Activated B cell treated with CpG ODN at 0.5 μM for 24 hours (primary cell): ENCODE measurements around the gene CD4. TPM values are rescaled to one million over a fixed set of nuclear protein-coding genes. Genes with fewer than 3 reads are reported as not detected.

Source experiments
- ATAC-seq: fragments of 200-7000 bp; cut with Tn5 transposase; one replicate; pipeline ENCODE4 v1.10.0; 2021; ENCODE audit warnings: low read depth, mild to moderate bottlenecking, moderate library complexity
- CTCF ChIA-PET: fragments of 350-600 bp; sonication (Branson Sonifier 250); formaldehyde crosslinking; loops from one replicate; lab custom pipeline; 2021; ENCODE audit warnings: antibody characterized with exemption; lab: Charles Lee
- POLR2A ChIA-PET: fragments of 350-600 bp; sonication (Branson Sonifier 250); formaldehyde crosslinking; loops from one replicate; lab custom pipeline; 2021; ENCODE audit warnings: antibody characterized with exemption; lab: Charles Lee
- DNase-seq: peaks from one replicate; pipeline ENCODE4 v3.0.0; 2022
- H3K27ac Mint-ChIP-seq: one replicate; pipeline ENCODE4 v1.8.0; 2020; ENCODE audit warnings: mixed read lengths
- H3K27me3 Mint-ChIP-seq: one replicate; pipeline ENCODE4 v1.8.0; 2021; ENCODE audit warnings: mixed read lengths
- H3K36me3 Mint-ChIP-seq: one replicate; pipeline ENCODE4 v1.8.0; 2021; ENCODE audit warnings: low read depth, mixed read lengths
- H3K4me1 Mint-ChIP-seq: one replicate; pipeline ENCODE4 v1.8.0; 2021; ENCODE audit warnings: mixed read lengths
- H3K4me3 Mint-ChIP-seq: one replicate; pipeline ENCODE4 v1.8.0; 2020; ENCODE audit warnings: mild to moderate bottlenecking, mixed read lengths
- H3K9me3 Mint-ChIP-seq: one replicate; pipeline ENCODE4 v1.8.0; 2020; ENCODE audit warnings: mixed read lengths
- intact Hi-C: fragments of 100-400 bp; cut with micrococcal nuclease; formaldehyde crosslinking; loops from one replicate; pipeline ENCODE4 v1.15.1; 2024
- total RNA-seq: library from RNA; stranded (reverse); gene quantifications from 2 replicates; pipeline ENCODE4 v1.2.3, GENCODE V29; 2022
- TF ChIP-seq, protein P1 (sequence below): fragments of 200-600 bp; IDR thresholded peaks from one replicate; pipeline ENCODE4 v1.8.0; 2022; ENCODE audit warnings: antibody characterized with exemption, mild to moderate bottlenecking

CD4 gene
- total RNA-seq, 1 donor from 2014 or later: 0.22 TPM

DNA sequence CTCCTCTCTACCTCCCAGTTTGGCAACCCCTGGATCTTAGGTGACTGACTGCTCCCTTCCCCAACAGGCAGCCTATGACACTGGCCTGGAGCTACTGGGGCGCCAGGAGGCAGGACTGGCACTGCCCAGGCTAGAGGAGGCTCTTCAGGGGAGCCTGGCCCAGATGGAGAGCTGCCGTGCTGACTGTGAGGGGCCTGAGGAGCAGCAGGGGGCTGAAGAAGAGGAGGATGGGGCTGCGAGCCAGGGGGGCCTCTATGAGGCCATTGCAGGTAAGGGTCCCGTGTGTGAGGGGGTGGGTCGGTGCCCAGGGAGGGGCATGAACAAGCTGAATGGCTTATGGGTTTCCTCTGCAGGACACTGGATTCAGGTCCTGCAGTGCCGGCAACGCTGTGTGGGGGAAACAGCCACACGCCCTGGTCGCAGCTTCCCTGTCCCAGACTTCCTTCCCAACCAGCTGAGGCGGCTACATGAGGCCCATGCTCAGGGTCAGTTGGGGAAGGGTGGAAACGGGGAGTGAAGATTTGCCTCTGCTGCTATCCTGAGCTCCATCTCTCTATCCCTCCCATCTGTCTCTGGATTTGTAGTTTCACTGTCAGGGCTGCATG, 41.1 kb downstream of the CD4 start:
- POLR2A ChIA-PET: interaction anchor here (1.2 kb wide), 1 partner anchor 21 kb away, joined by 3 read pairs; the partner anchor contains the start of gene USP5
- ATAC-seq (no peak), DNase-seq (no peak)
- Mint-ChIP-seq H3K4me3 (no peak overlapping the region), H3K27me3 (peaks cover 47% of the 10 kb centered on the region), H3K9me3 (no peaks in the 10 kb centered on the region), H3K4me1 (peaks cover 16% of the 10 kb centered on the region), H3K36me3 (no peaks in the 10 kb centered on the region), H3K27ac (no peak overlapping the region)
- CTCF ChIA-PET: interaction anchor here (1.5 to 1.7 kb wide), 2 partner anchors 10 to 63 kb away, joined by 3 to 5 read pairs; partner anchors contain the start of gene GNB3
- intact Hi-C loops: no loop called here
- TF ChIP-seq, protein P1, sequence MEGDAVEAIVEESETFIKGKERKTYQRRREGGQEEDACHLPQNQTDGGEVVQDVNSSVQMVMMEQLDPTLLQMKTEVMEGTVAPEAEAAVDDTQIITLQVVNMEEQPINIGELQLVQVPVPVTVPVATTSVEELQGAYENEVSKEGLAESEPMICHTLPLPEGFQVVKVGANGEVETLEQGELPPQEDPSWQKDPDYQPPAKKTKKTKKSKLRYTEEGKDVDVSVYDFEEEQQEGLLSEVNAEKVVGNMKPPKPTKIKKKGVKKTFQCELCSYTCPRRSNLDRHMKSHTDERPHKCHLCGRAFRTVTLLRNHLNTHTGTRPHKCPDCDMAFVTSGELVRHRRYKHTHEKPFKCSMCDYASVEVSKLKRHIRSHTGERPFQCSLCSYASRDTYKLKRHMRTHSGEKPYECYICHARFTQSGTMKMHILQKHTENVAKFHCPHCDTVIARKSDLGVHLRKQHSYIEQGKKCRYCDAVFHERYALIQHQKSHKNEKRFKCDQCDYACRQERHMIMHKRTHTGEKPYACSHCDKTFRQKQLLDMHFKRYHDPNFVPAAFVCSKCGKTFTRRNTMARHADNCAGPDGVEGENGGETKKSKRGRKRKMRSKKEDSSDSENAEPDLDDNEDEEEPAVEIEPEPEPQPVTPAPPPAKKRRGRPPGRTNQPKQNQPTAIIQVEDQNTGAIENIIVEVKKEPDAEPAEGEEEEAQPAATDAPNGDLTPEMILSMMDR: no peak

DNA sequence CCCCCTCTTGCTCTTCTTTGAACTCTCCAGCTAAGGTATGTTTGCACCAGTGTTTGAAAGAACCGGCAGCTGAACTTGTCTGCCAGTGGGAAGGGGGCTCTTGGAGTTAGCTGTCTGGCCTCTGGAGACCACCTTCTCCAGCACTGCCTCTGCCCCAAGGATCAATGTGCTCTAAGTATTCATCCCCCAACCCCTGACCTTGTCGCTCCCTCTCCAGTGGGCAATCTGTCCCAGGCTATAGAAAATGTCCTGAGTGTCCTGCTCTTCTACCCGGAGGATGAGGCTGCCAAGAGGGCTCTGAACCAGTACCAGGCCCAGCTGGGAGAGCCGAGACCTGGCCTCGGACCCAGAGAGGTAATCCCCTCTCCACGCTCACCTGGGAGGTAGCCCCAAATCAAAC, 41.7 kb downstream of the CD4 start:
- Mint-ChIP-seq H3K4me1 (peaks cover 16% of the 10 kb centered on the region), H3K4me3 (no peak overlapping the region), H3K36me3 (no peaks in the 10 kb centered on the region), H3K27me3 (peaks cover 41% of the 10 kb centered on the region), H3K27ac (no peak overlapping the region), H3K9me3 (no peaks in the 10 kb centered on the region)
- ChIA-PET CTCF (interaction anchor here (1.5 to 1.7 kb wide), 2 partner anchors 9 to 64 kb away, joined by 3 to 5 read pairs; partner anchors contain the start of gene GNB3), POLR2A (interaction anchor here (1.2 to 2.0 kb wide), 2 partner anchors 21 to 77 kb away, joined by 3 to 6 read pairs; partner anchors contain the start of genes MLF2 and USP5)
- intact Hi-C loops: no loop called here
- DNase-seq (no peak), ATAC-seq (no peak)
- TF ChIP-seq, protein P1: no peak

DNA sequence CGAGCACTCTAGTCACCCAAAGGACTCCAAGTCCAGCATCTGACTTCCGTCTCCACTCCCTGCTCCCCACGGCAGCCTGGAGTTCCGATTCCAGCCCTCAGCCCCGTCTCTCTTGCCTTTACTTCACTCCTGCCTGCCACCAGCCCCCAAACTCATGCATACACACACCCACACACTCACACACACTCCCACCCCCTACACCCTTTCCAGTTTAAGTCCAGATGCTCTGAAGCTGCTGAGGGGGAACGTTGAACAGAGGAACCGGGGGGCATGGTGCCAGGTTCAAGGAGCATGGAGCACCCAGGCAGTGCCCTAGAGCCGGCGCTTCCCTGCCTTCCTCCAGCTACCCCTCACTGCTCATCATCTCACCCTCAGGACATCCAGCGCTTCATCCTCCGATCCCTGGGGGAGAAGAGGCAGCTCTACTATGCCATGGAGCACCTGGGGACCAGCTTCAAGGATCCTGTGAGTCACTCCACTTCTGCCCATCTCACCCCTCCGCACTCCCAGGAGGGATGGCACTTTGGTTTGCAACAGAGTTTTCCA, 42.2 kb downstream of the CD4 start:
- no peaks in the 10 kb centered on the region for H3K9me3 Mint-ChIP-seq
- DNase-seq (no peak), ATAC-seq (no peak)
- H3K27ac Mint-ChIP-seq: no peak overlapping the region
- ChIA-PET CTCF (interaction anchor here (1.7 kb wide), 1 partner anchor 8 kb away, joined by 5 read pairs; the partner anchor contains the start of gene GNB3), POLR2A (interaction anchor here (2.0 to 3.3 kb wide), 2 partner anchors 20 to 78 kb away, joined by 6 to 11 read pairs; partner anchors contain the start of genes CDCA3, MLF2 and USP5)
- H3K4me1 Mint-ChIP-seq: peaks cover 16% of the 10 kb centered on the region
- intact Hi-C loops: no loop called here
- H3K36me3 Mint-ChIP-seq: no peaks in the 10 kb centered on the region
- TF ChIP-seq, protein P1: no peak
- H3K27me3 Mint-ChIP-seq: peaks cover 36% of the 10 kb centered on the region
- no peak overlapping the region for H3K4me3 Mint-ChIP-seq

DNA sequence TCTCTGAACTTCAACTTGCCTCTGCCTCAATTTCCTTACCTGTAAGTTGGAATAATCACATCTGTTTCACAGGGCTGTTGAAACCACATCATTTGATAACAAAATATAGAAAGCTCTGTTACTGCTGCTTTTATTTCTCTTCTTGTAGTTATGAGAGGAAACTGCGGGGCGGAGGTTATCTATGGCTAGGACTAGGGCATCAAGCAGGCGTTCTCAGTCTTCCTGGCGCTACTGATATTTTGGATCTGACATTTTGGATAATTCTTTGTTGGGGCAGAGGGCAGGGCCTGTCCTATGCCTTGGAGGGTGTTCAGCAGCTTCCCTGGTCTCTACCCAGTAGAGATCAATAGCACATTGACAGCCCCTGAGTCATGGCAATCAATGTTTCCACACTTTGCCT, 42.8 kb downstream of the CD4 start:
- no peak for ATAC-seq

More for the DNA sequence above, 42.8 kb downstream of the CD4 start:
- Mint-ChIP-seq H3K27me3 (peaks cover 30% of the 10 kb centered on the region), H3K4me3 (no peak overlapping the region), H3K36me3 (no peaks in the 10 kb centered on the region), H3K4me1 (peaks cover 16% of the 10 kb centered on the region), H3K27ac (no peak overlapping the region), H3K9me3 (no peaks in the 10 kb centered on the region)
- TF ChIP-seq, protein P1: no peak
- CTCF ChIA-PET: interaction anchor here (1.7 kb wide), 1 partner anchor 8 kb away, joined by 5 read pairs; the partner anchor contains the start of gene GNB3
- POLR2A ChIA-PET: interaction anchor here (1.1 to 3.3 kb wide), 4 partner anchors 20 to 197 kb away, joined by 3 to 11 read pairs (median 4); partner anchors contain the start of genes CDCA3, MLF2, TPI1 and USP5
- intact Hi-C loops: no loop called here
- no peak for DNase-seq
